GM18858 (cell line): ENCODE results near the gene CACNA1H.

Experiments
- ATAC-seq: cut with Tn5 transposase; IDR thresholded peaks from one replicate; pipeline ENCODE4 v1.9.1; 2021; ENCODE audit not compliant: unreplicated experiment

The CACNA1H gene

DNA sequence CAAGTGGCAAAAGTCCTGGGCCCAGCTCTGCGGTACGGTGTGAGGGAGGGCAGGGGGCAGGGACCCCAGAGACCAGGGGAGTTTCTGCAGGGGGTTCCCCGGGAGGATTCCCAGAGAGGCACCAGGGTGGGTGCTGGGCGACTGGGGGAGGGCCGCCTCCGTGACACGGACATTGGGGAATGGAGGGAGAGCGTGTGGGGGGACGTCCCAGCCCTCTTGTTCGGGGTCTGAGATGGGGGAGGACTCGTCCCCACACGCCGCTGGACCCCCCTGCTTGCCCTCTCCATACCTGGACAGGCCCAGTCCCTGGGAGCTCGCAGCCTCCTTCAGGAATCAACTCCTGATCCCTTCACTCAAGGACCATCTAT is 30.5 kb upstream of the CACNA1H start:
- no peak for ATAC-seq

DNA sequence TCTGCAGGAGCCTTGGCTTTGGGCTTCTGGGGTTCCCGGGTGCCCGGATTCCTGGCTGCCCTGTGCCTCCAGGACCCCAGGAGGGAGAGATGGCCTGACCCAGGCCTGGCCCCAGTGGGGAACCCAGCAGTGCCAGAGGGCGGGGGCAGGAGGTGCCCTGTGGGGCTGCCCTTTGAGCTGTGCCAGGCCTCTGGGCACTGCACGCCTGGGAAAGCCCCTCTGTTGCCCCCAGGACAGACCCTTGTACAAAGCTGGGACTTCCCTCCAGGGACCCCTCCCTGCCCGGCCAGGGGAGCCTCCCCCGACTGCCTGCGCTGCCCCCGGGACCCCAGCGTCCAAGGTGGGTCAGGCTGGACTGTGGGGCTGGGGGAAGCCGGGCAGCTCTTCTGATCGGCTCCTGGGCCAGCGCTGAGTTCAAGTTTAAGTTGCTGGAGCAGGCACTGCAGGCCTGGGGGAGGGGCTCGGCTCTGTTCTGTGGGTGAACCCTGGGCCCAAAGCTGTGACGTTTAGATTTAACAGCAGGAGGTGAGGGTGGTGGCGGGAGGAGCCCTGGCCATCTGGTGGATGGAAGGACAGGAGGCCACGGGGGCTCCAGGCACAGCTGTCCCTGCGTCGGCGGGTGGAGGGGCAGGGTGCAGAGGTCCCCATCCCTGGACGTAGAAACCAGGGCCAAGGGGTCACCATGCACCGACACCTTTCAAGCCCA is 29.2 kb upstream of the CACNA1H start:
- ATAC-seq = no peak

DNA sequence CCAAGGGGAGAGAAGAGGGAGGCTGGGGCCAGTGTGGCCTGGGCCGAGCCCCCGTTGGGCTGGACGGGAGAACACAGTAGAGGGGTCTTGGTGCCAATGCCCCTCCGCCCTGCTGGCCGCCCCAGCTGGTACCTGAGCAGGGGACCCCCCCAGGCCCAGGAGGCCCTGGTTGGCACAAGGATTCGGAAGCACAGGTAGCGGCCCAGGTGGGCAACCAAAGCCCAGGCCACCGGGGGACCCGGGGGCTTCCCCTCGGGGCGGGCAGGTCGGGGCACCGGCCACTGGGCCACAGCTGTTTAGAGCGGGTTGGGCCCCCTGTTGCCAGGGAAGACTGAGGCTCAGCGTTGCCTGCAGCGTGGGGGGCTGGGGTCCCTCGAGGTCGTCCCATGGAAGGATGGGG is 28.6 kb upstream of the CACNA1H start:
- ATAC-seq = no peak

DNA sequence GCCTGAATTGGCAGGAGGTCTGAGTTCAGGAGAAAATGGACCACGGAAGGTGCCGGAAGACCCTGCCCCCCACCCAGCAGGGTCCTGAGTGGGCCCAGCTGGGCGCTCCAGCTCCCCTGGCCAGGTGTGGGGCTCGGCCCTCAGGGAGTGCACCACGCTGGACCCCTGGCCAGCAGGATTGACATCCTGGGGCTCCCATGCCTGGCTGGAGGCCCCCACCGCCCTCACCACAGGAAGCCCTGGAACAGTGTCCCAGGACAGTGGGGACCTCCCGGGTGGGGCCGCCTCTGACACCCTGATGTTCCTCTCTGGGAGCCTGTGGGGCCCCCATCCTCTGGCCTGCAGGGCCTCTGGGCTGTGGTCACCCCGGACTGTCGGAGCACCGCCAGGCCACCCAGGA is 28.1 kb upstream of the CACNA1H start:
- ATAC-seq = no peak

DNA sequence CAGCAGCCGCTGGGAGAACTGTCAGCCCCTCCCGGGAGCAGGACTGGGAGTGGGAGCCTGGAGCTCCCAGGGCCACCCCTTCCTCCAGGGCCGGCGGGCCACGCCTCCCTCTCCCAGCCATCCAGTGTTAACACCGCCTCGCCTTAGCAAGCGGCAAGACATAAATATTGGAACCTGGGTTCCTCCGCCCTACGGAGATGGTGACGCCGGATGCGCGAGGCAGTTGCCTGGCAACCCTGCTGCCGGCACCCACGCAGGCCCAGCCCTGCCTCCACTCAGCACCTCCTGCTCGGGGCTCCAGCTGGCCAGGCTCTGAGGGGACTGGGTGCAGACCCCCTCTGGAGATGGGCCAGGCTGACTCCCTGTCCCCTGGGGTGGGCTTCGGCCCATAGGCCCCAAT is 27.4 kb upstream of the CACNA1H start:
- no peak for ATAC-seq

DNA sequence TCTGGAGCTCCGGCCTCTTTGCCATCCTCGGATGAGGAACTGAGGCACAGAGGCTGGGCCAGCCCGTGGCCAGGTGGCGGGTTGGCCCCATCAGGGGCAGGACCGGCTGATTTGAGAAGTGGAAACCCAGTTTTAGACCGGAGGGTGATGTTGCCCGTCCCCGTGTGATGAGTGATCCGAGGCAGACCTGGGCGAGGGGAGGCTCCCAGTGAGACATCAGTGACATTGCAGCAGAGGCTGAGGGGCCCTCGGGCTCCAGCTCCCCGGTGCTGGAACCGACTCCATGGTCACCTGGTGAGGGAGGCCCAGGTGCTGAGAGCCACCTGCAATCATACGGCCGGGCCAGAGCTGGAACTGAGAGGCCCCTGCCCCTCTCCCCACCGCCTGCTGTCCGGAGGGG is 26.9 kb upstream of the CACNA1H start:
- ATAC-seq = no peak

DNA sequence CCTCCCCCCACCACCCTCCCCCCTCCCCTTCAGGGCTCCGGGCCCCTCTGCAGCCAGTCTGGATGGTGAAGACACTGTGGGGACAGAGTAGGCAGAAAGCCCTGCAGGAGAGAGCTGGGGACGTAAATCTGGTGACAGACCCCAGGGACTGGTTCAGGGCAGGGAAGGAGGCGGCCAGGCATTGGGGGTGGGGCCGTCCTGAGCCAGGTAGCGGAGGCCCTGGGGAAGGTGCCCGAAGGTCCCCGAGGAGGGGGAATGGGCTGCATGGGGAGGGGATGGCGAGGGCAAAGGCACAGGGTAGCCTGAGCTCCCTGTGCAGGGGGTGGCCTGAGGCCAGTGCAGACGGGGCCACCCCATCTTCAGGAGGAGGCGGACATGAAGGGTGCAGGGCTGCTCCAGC is 26.3 kb upstream of the CACNA1H start:
- ATAC-seq = no peak

DNA sequence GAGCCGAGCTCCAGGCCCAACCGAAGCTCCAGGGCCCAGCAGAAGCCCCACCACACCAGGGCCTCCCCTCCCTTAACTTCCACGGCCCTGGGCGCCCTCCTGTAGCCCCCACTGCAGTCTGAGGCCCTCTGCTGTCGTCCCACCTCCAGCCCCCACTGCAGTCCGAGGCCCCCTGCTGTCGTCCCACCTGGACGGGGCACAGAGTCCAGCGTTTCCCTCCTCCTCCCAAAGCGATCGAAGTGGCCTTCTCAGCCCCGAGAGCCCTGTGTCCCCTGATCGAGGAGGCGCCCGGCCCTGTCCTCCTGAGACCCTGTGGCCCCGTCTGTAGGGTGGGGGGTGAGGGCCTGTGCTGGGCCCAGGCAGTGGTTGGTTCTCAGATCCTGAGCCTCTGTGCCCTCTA is 25.8 kb upstream of the CACNA1H start:
- ATAC-seq = no peak

DNA sequence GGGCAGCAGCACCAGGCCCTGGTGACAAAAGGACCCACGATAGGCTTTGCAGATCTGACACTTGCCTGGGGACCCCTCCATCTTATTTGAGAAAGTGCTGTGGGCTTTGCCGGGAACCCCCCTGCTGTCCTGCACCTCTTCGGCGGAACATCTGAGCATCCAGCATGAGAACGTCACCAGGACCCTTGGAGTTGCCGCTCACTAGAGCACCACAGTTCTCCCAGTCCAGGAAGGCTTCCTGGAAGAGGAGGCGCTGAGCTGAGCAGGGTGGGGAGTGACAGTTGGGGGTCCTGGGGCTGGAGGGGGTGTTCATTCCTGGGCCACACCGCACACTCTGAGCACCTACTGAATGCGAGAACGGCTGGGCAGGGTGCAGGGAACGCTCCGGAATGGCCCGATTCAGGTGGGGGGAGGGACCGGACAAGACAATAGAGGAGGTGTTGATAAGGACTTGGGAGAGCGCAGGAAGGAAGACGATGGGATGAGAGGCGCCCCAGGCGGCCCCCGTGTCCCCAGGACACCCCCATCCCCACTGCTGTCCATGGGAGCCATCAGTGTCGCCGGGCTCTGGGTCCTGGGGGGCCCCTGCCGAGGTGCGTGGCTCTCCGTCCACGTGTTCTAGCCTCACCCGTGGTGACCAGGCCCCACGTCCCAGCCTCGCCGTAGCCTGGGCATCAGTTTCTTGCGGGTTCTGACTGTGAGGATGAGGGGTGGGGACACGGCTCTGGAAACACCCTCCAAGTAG is 24.8 kb upstream of the CACNA1H start:
- ATAC-seq = no peak

DNA sequence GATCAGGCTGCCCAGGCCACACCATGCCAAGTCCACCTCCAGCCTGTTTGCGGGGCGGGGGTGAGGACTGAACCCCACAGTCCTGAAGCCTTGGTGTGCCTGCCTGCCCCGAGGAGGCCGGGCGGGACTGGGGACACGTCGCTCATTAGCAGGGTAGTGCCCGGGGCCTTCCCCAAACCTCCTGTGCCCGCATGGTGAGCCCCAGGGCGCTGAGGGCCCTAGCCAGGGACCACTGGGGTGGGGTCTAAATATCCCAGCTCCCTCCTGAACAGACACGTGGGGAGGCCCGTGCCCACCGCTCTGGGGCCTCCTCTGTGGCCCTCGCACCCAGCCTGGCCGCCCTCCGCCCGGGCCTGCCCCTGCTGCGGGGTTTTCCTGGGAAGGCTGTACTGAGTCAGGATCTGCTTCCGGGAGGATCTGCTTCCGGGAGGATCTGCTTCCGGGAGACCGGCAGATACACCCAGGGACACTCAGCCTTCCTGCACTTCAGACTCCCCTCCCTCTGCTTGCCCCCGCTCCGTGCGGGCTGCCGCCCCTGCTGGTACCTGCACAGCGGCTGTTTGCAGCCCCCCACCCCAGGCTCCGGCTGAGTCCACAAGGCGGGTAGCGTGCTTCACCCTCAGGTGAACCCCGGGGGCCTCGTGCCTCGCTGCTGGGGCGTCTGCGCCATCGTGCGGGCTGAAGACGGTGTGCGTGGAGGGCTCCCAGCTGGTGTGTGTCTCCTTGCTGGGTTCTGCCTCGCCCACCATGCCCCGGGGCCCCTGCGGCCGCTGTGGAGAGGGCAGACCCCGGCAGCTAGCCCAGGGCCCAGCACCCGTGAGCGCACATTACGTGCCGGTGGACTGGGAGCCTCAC is 23.6 kb upstream of the CACNA1H start:
- ATAC-seq = no peak

DNA sequence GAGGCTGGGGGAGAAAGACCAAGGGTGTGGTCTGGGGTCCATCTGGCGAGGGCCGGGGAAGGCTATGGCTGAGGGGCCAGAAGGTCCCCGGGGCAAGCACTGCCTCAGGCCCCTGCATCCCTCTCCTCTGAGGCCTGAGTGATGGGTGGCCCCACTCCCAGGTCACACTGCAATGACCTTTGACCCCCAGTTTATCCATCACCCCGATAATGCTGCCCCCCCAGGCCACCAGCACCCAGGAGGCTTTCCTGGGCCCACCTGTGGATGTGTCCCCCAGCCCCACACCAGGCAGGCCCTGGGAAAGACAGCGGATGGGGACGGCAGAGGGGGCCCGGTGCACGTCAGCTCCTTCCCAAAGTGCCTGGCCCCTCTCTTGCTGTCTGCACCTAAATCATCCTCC is 22.5 kb upstream of the CACNA1H start:
- ATAC-seq = no peak

DNA sequence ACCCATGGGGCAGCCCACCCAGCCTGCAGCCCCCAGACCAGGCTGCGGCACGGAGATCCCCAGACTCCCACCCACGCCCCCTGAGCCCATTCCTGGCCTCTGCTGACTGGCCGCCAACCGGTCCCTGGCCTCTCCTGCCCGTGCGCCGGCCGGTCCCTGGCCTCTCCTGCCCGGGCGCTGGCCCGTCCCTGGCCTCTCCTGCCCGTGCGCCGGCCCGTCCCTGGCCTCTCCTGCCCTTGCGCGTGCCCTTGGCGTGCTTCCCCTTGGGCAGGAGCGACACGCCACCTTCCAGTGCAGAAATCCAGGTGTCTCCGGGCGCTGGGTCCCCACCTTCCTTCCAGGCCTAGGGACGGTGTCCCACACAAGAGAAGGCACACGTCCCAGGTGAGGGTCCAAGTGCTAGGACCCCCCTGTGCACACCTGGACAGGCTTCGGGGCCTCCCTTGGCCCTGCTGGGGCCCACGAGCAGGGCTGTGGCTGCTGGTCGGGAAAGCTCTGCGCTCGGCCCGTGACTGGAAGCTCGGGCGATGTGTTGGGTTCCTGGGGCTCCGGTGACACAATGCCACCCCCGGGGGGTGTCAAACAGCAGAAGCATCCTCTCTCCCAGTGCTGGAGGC is 21.4 kb upstream of the CACNA1H start:
- no peak for ATAC-seq

DNA sequence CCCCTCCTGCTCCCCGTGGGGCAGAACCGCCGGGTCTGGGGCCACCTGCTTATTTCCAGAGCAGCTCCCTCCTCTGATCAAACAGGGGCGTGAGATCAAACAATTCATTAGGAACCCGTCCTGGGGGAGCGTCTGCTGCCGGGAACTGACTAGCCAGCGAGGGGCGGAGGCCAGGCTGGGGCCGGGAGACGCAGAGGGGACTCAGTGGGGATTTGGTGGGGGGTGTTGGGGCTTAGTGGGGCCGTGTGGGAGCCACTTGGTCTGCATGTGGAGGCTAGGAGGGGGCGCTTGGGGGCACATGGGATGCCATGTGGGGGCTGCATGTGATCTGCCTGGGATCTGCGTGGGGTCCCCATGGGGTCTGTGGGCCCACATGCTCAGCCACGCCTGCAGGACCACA is 20.5 kb upstream of the CACNA1H start:
- ATAC-seq = no peak

DNA sequence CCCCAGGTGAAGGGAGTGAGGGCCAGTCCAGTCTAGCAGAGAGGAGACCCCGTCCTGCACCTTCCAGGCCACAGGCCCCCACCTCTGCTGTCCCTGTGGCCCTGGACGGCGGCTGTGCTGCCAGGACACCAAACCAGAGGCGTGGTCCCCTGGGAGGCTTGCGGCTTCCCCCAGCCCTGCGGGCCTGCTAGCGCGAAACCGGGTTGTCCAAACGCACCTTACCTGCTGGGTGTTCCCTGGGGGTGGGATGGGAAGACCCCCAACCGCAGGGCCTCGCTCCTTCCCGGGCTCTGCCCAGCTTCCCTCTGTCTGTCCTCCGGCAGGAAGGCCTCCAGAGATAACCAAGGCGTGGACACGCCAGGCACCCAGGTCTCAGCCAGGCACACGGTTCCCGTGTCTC is 19.6 kb upstream of the CACNA1H start:
- ATAC-seq = no peak

DNA sequence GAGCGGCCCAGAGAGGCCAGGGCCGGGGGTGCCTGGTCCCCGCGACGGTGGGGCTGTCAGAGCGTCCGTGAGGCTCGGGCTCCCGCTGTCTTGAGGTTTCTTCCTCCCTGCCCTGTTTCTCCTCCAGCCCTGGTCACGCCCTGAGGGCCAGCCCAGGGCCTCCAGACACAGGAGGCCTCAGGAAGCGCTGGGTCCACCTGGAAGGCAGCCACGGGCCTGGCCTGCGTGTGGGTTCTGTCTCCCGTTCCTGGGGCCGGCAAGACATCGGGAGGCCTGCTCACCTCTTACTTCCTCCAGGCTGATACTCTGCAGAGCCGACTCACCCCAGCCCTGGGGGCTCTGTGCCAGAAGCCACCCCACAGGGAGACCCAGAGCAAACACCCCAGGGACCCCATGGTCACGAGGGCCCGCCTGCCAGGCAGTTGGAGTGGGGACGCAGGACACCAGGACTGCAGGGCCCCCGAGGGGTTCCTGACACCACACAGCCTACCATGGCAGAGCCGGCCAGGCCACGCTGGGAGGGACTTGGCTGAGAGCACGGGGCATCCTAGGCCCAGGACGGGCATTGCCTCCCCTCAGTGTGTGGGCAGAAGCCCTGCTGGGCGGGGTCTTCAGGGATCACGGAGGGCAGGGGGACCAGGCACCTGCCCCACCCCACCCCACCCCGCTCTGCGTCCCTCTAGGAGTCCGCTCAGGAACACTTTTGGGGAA is 18.9 kb upstream of the CACNA1H start:
- ATAC-seq = no peak

DNA sequence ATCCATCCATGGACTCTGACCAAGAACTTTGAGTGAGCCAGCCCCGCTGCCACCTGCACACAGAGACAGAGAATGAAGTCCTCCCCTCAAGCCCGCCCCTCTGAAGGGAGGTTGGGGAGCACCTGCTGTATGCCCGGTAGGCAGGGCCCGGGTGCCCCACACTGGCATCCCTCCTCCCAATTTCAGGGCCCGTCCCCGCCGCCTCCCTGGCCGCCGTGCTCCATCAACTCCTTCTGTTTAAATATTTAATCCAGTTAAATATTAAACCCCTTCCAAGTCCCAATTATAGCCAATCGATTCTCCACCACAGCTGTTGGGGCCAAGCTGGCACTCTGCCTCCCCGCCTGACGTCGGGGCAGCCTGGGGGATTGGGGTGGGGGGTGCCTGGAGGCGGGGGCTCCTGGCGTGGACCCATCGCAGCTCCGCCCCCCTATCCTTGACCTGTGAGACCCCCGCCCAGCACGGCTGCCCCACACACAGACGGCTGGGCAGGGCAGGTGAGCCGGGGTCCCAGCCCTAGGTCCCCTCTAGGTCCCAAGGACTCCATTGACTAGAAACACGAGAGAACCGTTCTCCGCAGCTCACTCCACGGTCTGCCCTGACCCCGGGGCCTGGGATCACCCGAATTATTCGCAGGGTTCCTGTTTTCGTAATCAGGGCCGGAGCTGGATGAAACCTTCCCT is 18.0 kb upstream of the CACNA1H start:
- no peak for ATAC-seq

DNA sequence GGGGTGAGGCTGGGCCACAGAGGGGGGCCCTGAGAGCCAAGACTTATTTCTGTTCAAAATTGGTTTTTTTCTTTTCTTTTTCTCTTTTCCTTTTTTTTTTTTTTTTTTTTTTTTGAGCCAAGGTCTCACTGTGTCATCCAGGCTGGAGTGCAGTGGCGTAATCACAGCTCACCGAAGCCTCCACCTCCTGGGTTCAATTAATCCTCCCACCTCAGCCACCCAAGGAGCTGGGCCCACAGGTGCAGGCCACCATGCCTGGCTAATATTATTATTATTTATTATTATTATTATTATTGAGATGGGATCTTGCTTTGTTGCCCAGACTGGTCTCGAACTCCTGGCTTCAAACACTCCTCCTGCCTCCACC is 17.5 kb upstream of the CACNA1H start:
- no peak for ATAC-seq

DNA sequence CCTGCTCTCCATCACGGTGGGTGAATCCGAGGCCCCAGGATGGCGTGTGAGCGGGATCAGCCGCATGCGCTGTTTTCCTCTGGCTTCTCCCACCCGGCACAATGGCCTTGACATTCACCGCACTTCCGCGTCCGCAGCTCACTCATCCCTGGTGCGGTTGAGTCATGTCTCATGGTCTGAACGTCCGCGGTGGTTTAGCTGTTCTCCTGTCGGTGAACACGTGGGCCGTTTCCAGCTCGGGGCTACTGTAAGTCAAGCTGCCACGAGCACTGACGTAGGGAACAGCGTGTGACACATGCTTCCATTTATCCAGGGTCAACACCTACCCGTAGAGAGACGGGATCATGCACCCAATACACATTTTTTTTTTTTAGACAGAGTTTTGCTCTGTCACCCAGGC is 15.3 kb upstream of the CACNA1H start:
- ATAC-seq = no peak

DNA sequence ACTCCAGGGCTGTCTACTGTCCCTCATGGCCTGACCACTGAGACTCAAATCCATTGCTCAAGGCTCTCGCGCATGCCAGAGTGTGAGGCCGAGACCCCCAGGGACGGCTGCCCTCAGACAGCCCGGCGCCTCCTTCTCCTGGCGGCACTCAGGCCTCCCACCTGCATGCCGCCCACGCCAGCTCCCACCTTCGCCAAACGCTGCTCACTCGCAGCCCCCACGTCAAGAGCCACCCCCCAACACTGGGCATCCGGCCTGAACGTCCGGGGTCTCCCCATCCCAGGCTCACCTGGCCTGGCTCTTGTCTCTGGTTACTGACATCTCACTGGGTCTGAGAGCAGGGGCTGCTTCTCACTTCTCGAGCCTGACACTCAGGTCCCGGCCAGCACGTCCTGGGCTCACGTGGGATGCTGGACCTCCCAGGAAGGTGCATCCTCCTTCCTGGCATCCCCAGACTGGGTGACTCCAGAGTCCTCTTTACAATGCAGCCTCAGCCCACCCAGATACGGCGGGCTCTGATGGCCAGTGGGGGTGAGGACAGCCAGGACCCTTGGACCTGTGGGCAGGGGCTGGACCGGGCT is 12.2 kb upstream of the CACNA1H start:
- ATAC-seq = no peak

DNA sequence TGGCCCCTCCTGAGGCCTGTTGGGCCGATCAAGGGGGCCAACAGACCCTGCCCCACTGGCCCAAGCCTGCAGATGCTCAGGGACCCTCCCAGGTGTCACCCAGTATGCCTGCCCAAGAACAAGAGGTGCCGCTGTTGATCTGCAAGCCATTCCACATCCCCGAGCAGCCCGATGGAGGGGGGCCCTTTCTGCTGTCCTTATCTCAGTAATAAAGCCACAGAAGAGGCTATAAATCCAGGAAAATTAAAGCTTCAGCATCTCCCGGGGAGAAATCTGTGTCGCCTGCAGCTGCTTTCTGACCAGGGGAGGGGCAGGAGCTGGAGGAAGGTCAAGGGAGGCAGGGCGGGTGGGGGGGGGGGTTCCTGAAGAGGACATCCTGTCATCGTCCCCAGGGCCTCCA is 11.7 kb upstream of the CACNA1H start:
- no peak for ATAC-seq
